ENCODE measurements around the gene ADORA1. TPM values are rescaled to one million over a fixed set of nuclear protein-coding genes. Genes with fewer than 3 reads are reported as not detected.

The ADORA1 gene
- total and polyA plus RNA-seq, 2 of the 13 experiments (the other 11 are each of a cell fraction or from before 2014, with no cell fraction given): 0.11 TPM; not detected in 1

DNA sequence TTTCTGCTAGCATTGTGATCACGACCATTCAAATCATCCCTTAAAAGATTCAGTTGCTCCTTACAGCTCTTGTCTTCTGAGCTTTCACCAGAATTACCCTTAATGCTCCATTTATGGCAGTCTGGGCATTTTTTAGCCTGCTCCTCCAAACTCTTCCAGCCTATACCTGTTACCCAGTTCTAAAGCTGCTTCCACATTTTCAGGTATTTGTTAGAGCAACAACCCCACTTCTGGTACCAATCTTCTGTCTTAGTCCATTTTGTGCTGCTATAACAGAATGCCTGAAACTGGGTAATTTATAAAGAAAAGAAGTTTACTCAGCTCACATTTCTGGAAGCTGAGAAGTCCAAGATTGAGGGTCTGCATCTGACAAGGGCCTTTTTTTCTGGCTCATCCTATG is 30.9 kb downstream of the ADORA1 start:
- ChIA-PET POLR2A (no interaction called here), CTCF (ENCODE audit: low intra/inter-chr PET ratio, low total read pairs) (no interaction called here)
- TF ChIP-seq RFXAP (CRISPR knock-in tag; IDR thresholded peaks at IDR 0.05; ENCODE audit: borderline replicate concordance) (no peak), GLI4 (CRISPR knock-in tag; IDR thresholded peaks at IDR 0.05; ENCODE audit: borderline replicate concordance) (no peak)
- TF ChIP-seq, protein P1, sequence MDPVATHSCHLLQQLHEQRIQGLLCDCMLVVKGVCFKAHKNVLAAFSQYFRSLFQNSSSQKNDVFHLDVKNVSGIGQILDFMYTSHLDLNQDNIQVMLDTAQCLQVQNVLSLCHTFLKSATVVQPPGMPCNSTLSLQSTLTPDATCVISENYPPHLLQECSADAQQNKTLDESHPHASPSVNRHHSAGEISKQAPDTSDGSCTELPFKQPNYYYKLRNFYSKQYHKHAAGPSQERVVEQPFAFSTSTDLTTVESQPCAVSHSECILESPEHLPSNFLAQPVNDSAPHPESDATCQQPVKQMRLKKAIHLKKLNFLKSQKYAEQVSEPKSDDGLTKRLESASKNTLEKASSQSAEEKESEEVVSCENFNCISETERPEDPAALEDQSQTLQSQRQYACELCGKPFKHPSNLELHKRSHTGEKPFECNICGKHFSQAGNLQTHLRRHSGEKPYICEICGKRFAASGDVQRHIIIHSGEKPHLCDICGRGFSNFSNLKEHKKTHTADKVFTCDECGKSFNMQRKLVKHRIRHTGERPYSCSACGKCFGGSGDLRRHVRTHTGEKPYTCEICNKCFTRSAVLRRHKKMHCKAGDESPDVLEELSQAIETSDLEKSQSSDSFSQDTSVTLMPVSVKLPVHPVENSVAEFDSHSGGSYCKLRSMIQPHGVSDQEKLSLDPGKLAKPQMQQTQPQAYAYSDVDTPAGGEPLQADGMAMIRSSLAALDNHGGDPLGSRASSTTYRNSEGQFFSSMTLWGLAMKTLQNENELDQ (CRISPR knock-in tag; IDR thresholded peaks at IDR 0.05; ENCODE audit: borderline replicate concordance): no peak
- TF ChIP-seq, protein P2, sequence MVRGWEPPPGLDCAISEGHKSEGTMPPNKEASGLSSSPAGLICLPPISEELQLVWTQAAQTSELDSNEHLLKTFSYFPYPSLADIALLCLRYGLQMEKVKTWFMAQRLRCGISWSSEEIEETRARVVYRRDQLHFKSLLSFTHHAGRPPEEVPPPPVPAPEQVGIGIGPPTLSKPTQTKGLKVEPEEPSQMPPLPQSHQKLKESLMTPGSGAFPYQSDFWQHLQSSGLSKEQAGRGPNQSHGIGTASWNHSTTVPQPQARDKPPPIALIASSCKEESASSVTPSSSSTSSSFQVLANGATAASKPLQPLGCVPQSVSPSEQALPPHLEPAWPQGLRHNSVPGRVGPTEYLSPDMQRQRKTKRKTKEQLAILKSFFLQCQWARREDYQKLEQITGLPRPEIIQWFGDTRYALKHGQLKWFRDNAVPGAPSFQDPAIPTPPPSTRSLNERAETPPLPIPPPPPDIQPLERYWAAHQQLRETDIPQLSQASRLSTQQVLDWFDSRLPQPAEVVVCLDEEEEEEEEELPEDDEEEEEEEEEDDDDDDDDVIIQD (CRISPR knock-in tag; IDR thresholded peaks at IDR 0.05; ENCODE audit: low read depth): no peak
- no peak for ATAC-seq
- WGBS (ENCODE audit: low lambda C conversion rate): 0% methylated on average over 1 of the region's 1 CpG
- BruUV-seq (replicated peaks): no TSS peak
- Histone ChIP-seq H3K4me1 (ENCODE audit: insufficient read depth, low read length) (no peaks in the 10 kb centered on the region), H3K9ac (ENCODE audit: insufficient read depth, low read depth, low read length) (no peak overlapping the region), H3K79me2 (ENCODE audit: insufficient read depth, low read length) (no peaks in the 10 kb centered on the region), H3K9me3 (ENCODE audit: low read length) (no peaks in the 10 kb centered on the region), H3K4me3 (replicated peaks in 1 of 3; ENCODE audit: insufficient read depth in 1 of 3, low read depth in 2 of 3, low read length in 3 of 3) (no peak overlapping the region), H3K36me3 (replicated peaks in 1 of 2; ENCODE audit: control insufficient read depth in 1 of 2, insufficient read depth in 2 of 2, low read length in 2 of 2) (no peaks in the 10 kb centered on the region), H3K4me2 (ENCODE audit: low read depth, low read length) (no peak overlapping the region), H3K27me3 (ENCODE audit: control insufficient read depth in 1 of 2, insufficient read depth in 2 of 2, low read length in 2 of 2) (peaks cover 1 to 11% of the 10 kb centered on the region in 2 experiments; a peak in 2 of 5 replicates), H2AFZ (ENCODE audit: low read length) (no peak overlapping the region), H3K27ac (ENCODE audit: extremely low read length, insufficient read depth, low read length) (no peak overlapping the region), H4K20me1 (ENCODE audit: insufficient read depth, low read length) (no peaks in the 10 kb centered on the region)
- in situ Hi-C loops (cut with HindIII; ENCODE audit: extremely low pct_ligation_motif_present, low pct_unique_long_range_greater_than_20kb) (no loop called here), intact Hi-C loops (cut with micrococcal nuclease; ENCODE audit: unreplicated experiment) (no loop called here)
- DNase-seq (ENCODE audit: low spot score): no peak
- no peak for FAIRE-seq

Measured in HepG2 (cell line).